GM12878 (cell line): ENCODE results near the gene RCCD1. TPM values are rescaled to one million over a fixed set of nuclear protein-coding genes. Genes with fewer than 3 reads are reported as not detected.

Source experiments
- ATAC-seq: fragments of 200-7000 bp; cut with Tn5 transposase; 3 replicates; pipeline ENCODE4 v1.9.1; 2020; ENCODE audit warnings: mild to moderate bottlenecking, moderate library complexity
- BruUV-seq: library from RNA; stranded (reverse); fragments of 400-500 nt; replicated peaks from 2 replicates; lab custom pipeline; 2021; lab: Mats Ljungman, UMichigan
- CTCF ChIA-PET: fragments of 300-600 bp; sonication (Branson Sonifier 250); formaldehyde crosslinking; extraction: SDS; loops from one replicate; lab custom pipeline; 2021; ENCODE audit warnings: inconsistent platforms; lab: Yijun Ruan, JAX
- POLR2A ChIA-PET: fragments of 350-600 bp; formaldehyde crosslinking; extraction: SDS; loops from one replicate; lab custom pipeline; 2021; ENCODE audit warnings: inconsistent platforms; lab: Charles Lee
- RAD21 ChIA-PET: fragments of 300-600 bp; sonication (Branson Sonifier 250); formaldehyde crosslinking; loops from one replicate; lab custom pipeline; 2023; ENCODE audit warnings: antibody characterized with exemption; ENCODE audit not compliant: unreplicated experiment; lab: Charles Lee
- SMC1A ChIA-PET: fragments of 300-600 bp; sonication (Branson Sonifier 250); formaldehyde crosslinking; loops from one replicate; lab custom pipeline; 2023; ENCODE audit not compliant: unreplicated experiment, uncharacterized antibody; lab: Charles Lee
- DNase-seq: peaks from one replicate; pipeline ENCODE4 v3.0.0-alpha.2; 2011; ENCODE audit warnings: low read depth, low spot score
- FAIRE-seq: peaks from 3 replicates; lab custom pipeline; 2011; peaks lifted over from hg19 to GRCh38; lab: Jason Lieb, UNC
- H2AFZ ChIP-seq: 2 replicates; pipeline ENCODE4 v1.6.0; 2011; ENCODE audit warnings: low read depth, low read length, control low read depth; ENCODE audit not compliant: control insufficient read depth
- H3K27ac ChIP-seq: 2 replicates; pipeline ENCODE4 v1.5.1; 2011; ENCODE audit warnings: control low read depth; ENCODE audit not compliant: control insufficient read depth, insufficient read depth
- H3K27me3 ChIP-seq, 2 experiments: replicated peaks in 1 of 2; 2 replicates each; pipeline versions ENCODE4 v1.6.0 to v1.6.1; 2011; ENCODE audit warnings: low read length in 1 of 2; ENCODE audit not compliant: control insufficient read depth in 2 of 2, insufficient read depth in 2 of 2
- H3K36me3 ChIP-seq, 2 experiments: 2 replicates each; pipeline ENCODE4 v1.5.1; 2011; ENCODE audit warnings: low read length in 1 of 2; ENCODE audit not compliant: control insufficient read depth in 2 of 2, insufficient read depth in 2 of 2
- H3K4me1 ChIP-seq: 2 replicates; pipeline ENCODE4 v1.6.1; 2011; ENCODE audit warnings: mild to moderate bottlenecking, low read length, moderate library complexity, mixed read lengths; ENCODE audit not compliant: control insufficient read depth, insufficient read depth
- H3K4me2 ChIP-seq: 2 replicates; pipeline ENCODE4 v1.6.0; 2011; ENCODE audit warnings: control low read depth; ENCODE audit not compliant: control insufficient read depth, insufficient read depth
- H3K4me3 ChIP-seq: fragments of 200-600 bp; sonication (generic); 2 replicates; pipeline ENCODE4 v1.5.1; 2016
- H3K79me2 ChIP-seq: 2 replicates; pipeline ENCODE4 v1.6.0; 2011; ENCODE audit warnings: low read length; ENCODE audit not compliant: control insufficient read depth, insufficient read depth
- H3K9ac ChIP-seq: 2 replicates; pipeline ENCODE4 v1.8.0; 2011; ENCODE audit warnings: low read length, control low read depth, mixed read lengths; ENCODE audit not compliant: control insufficient read depth, insufficient read depth
- H3K9me3 ChIP-seq: replicated peaks from 3 replicates; pipeline ENCODE4 v1.5.1; 2011; ENCODE audit warnings: mild to moderate bottlenecking, low read length; ENCODE audit not compliant: control insufficient read depth, insufficient read depth
- H4K20me1 ChIP-seq: 2 replicates; pipeline ENCODE4 v1.6.0; 2011; ENCODE audit not compliant: control insufficient read depth, insufficient read depth
- ATF7 ChIP-seq: fragments of 450-650 bp; IDR thresholded peaks from 2 replicates; pipeline ENCODE4 v1.6.1; 2016; ENCODE audit warnings: low read depth, mild to moderate bottlenecking
- CTCF ChIP-seq, 3 experiments: IDR thresholded peaks in 2 of 3; conservative IDR thresholded peaks in 1 of 3; 2 replicates each; pipeline ENCODE4 v1.5.1; 2011; ENCODE audit warnings: low read depth in 3 of 3, low read length in 3 of 3, mild to moderate bottlenecking in 3 of 3, control low read depth in 2 of 3, moderate library complexity in 2 of 3, inconsistent platforms in 1 of 3, mixed read lengths in 1 of 3; ENCODE audit not compliant: control insufficient read depth in 2 of 3, insufficient read depth in 1 of 3; ENCODE audit errors: extremely low read depth in 1 of 3
- EP300 ChIP-seq, 2 experiments: fragments of 150-350 bp in 1 of 2; IDR thresholded peaks; 2 replicates each; pipeline ENCODE4 v1.6.1; 2011 to 2012; ENCODE audit warnings: low read depth in 2 of 2, low read length in 2 of 2, borderline replicate concordance in 1 of 2, improper control_type of control experiment in 1 of 2, inconsistent platforms in 1 of 2; ENCODE audit not compliant: control insufficient read depth in 1 of 2
- ESRRA ChIP-seq: IDR thresholded peaks from 2 replicates; pipeline ENCODE4 v1.6.1; 2012; ENCODE audit warnings: mild to moderate bottlenecking, low read length, improper control_type of control experiment
- FOXM1 ChIP-seq: IDR thresholded peaks from 2 replicates; pipeline ENCODE4 v1.6.1; 2012; ENCODE audit warnings: low read depth, mild to moderate bottlenecking, inconsistent platforms, low read length, moderate library complexity
- HDGF ChIP-seq: fragments of 450-650 bp; IDR thresholded peaks from 2 replicates; pipeline ENCODE4 v1.6.1; 2016; ENCODE audit warnings: antibody characterized with exemption
- HSF1 ChIP-seq: fragments of 150-350 bp; IDR thresholded peaks from 2 replicates; pipeline ENCODE4 v1.6.1; 2014; ENCODE audit warnings: mild to moderate bottlenecking, low read depth, low read length
- KDM1A ChIP-seq: fragments of 200-600 bp; sonication (generic); IDR thresholded peaks from 2 replicates; pipeline ENCODE4 v1.6.1; 2016; ENCODE audit warnings: borderline replicate concordance
- MEF2A ChIP-seq: IDR thresholded peaks from 2 replicates; pipeline ENCODE4 v1.6.1; 2011; ENCODE audit warnings: low read depth, mild to moderate bottlenecking, low read length, moderate library complexity; ENCODE audit not compliant: insufficient read depth
- REST ChIP-seq: IDR thresholded peaks from 2 replicates; pipeline ENCODE4 v1.6.1; 2012; ENCODE audit warnings: mild to moderate bottlenecking, low read depth, low read length
- SUZ12 ChIP-seq: fragments of 200-600 bp; sonication (generic); IDR thresholded peaks from one replicate; pipeline ENCODE4 v1.6.1; 2018; ENCODE audit warnings: antibody characterized with exemption, mild to moderate bottlenecking; ENCODE audit not compliant: unreplicated experiment
- TARDBP ChIP-seq: IDR thresholded peaks from 2 replicates; pipeline ENCODE4 v1.6.1; 2016; ENCODE audit warnings: borderline replicate concordance
- USF1 ChIP-seq: IDR thresholded peaks from 2 replicates; pipeline ENCODE4 v1.6.1; 2011; ENCODE audit warnings: borderline replicate concordance, low read depth, mild to moderate bottlenecking, moderate library complexity, mixed read lengths, low read length; ENCODE audit not compliant: insufficient read depth; ENCODE audit errors: extremely low read length
- WGBS: methylation state at CpG from one replicate; pipeline ENCODE4 v1.1.6; 2016; ENCODE audit warnings: low lambda C conversion rate; ENCODE audit not compliant: insufficient replicate concordance, insufficient coverage; ENCODE audit errors: missing lambda C conversion rate; 5-methylcytosine and 5-hydroxymethylcytosine counted together
- in situ Hi-C: fragments of 300-500 bp; cut with MboI; formaldehyde crosslinking; loops from 9 replicates; pipeline ENCODE4 v1.14.3; 2018; ENCODE audit warnings: mixed read lengths
- intact Hi-C: fragments of 100-400 bp; cut with micrococcal nuclease; formaldehyde crosslinking; loops from one replicate; pipeline ENCODE4 v1.14.2; 2022; ENCODE audit not compliant: unreplicated experiment
- polyA plus RNA-seq, 11 experiments: library from polyadenylated mRNA; depleted of rRNA in 4 of 11; unstranded in 6 of 11; stranded (reverse) in 5 of 11; fragments of >200 nt; fragmentation: Nextera tagmentation in 4 of 11; fragmentation: Illumina TruSeq in 1 of 11; extraction: Ambion mirVana in 4 of 11; extraction: Trizol in 1 of 11; gene quantifications; 1 replicate in 1 of 11; 2 replicates in 10 of 11; pipeline versions ENCODE4 v1.2.1 to v1.2.3, GENCODE V29; 2011 to 2016; ENCODE audit warnings: inconsistent platforms in 2 of 11, missing spikeins in 2 of 11, low read depth in 1 of 11
- total RNA-seq, 4 experiments: library from RNA; depleted of rRNA in 3 of 4; stranded (reverse); fragments of >200 nt in 3 of 4; fragmentation: Illumina TruSeq in 1 of 4; extraction: Trizol in 1 of 4; gene quantifications; 2 replicates each; pipeline versions ENCODE4 v1.2.1 to v1.2.3, GENCODE V29; 2013 to 2021

RCCD1 gene
- total and polyA plus RNA-seq, 10 of the 15 experiments (the other 5 are each of a cell fraction or from before 2014, with no cell fraction given) = 5.2 to 30.4 (median 20.9) TPM

- Histone ChIP-seq H3K4me1 (peaks cover 12% of the 10 kb centered on the region), H3K9ac (no peak overlapping the region), H3K4me2 (no peak overlapping the region), H4K20me1 (no peaks in the 10 kb centered on the region; the same call in 1 of the 2 replicates), H3K9me3 (no peaks in the 10 kb centered on the region), H3K27ac (no peak overlapping the region), H3K4me3 (no peak overlapping the region), H2AFZ (no peak overlapping the region), H3K27me3 (no peaks in the 10 kb centered on the region), H3K36me3 (peaks cover 18 to 33% of the 10 kb centered on the region in 2 experiments), H3K79me2 (peaks cover 18% of the 10 kb centered on the region)
- ChIA-PET POLR2A (interaction anchor here (5.3 to 7.6 kb wide), 2 partner anchors 19 to 27 kb away, joined by 42 to 113 read pairs; partner anchors contain the start of genes HDDC3 and UNC45A), RAD21 (interaction anchor here (9.2 kb wide), 1 partner anchor 27 kb away, joined by 193 read pairs; the partner anchor contains the start of genes HDDC3 and UNC45A), SMC1A (interaction anchor here (1.4 to 12.3 kb wide), 2 partner anchors 18 to 27 kb away, joined by 3 to 225 read pairs; partner anchors contain the start of genes HDDC3 and UNC45A), CTCF (interaction anchor here (1.9 to 15.1 kb wide), 2 partner anchors 20 to 24 kb away, joined by 6 to 480 read pairs; partner anchors contain the start of genes HDDC3 and UNC45A)
- in situ Hi-C loops = no loop called here
- intact Hi-C loops = no loop called here
- ATAC-seq (no peak), FAIRE-seq (no peak), DNase-seq (no peak)
- 92% methylated on average over 28 of the region's 28 CpGs for WGBS
- no TSS peak for BruUV-seq
- no peak for TF ChIP-seq SUZ12
- TF ChIP-seq FOXM1 = no peak
- TF ChIP-seq CTCF (IDR thresholded peaks at IDR 0.05 in 2 of 3, conservative IDR thresholded peaks at IDR 0.05 in 1 of 3; ENCODE audit: control insufficient read depth in 2 of 3, extremely low read depth in 1 of 3, insufficient read depth in 1 of 3, low read depth in 3 of 3, low read length in 3 of 3) = no peak
- no peak for TF ChIP-seq MEF2A
- TF ChIP-seq ESRRA = no peak
- TF ChIP-seq EP300 (IDR thresholded peaks at IDR 0.05; ENCODE audit: borderline replicate concordance in 1 of 2, control insufficient read depth in 1 of 2, low read depth in 2 of 2, low read length in 2 of 2) = no peak
- TF ChIP-seq TARDBP = no peak
- TF ChIP-seq KDM1A = no peak
- TF ChIP-seq ATF7 = no peak
- TF ChIP-seq REST = no peak
- no peak for TF ChIP-seq HDGF
- no peak for TF ChIP-seq USF1
- TF ChIP-seq HSF1 = no peak
Observed at GRCh38 chr15:90905306-90906180, 49.1 kb upstream of the RCCD1 start.
